Muscle of arm (tissue), 12 donors: Measurements from ENCODE around the gene FRZB. TPM values are rescaled to one million over a fixed set of nuclear protein-coding genes. Genes with fewer than 3 reads are reported as not detected.
"Not testable (repeated sequence)": the region's sequence is repeated elsewhere in the genome, so short reads cannot be mapped to it uniquely, and the experiment has no call there.

Source experiments
- DNase-seq: peaks from one replicate; pipeline ENCODE4 v3.0.0-alpha.2; 2013
- polyA plus RNA-seq, 12 donors: library from polyadenylated mRNA; unstranded; fragments of 120-200 nt; gene quantifications; one replicate each; pipeline ENCODE4 v1.2.1, GENCODE V29; 2013; ENCODE audit not compliant: insufficient read length in 12 of 12

Gene FRZB
- polyA plus RNA-seq, 12 donors: 4.2 to 49.4 (median 13.1) TPM; not detected in 1

DNA sequence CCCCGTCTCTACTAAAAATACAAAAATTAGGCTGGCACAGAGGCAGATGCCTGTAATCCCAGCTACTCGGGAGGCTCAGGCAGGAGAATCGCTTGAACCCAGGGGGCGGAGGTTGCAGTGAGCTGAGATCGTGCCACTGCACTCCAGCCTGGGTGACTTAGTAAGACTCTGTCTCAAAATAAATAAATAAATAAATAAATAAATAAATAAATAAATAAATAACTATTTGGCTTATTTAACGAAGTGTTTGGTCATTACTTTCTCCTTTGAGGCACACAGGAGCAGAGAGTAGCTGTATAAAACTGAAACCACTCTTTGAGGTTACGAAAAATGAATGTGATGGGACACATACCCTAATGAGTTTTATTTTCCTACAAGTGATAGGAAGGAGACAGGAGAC lies 26.6 kb upstream of the FRZB start:
- not testable (repeated sequence) for DNase-seq

DNA sequence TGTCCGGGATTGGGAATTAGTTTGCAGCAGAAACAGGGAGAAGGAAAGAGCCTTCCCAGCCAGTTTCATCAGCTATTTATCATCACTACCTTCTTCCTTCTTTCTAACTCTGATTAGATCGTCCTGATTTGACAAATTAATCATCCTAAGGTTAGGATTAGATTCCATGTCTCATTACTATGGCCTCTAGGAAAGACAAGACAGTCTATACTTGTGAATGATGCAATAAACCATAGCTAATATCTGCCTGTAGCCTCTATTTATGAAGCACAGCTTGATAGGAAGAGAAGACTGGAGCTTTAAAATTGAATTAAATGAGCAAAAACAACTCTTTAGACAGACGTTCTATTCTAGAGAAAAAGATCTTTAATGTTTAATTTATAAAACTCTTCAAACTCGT lies 25.2 kb upstream of the FRZB start:
- no peak for DNase-seq

- no peak for DNase-seq
Observed at GRCh38 chr2:182890773-182891378, 24.4 kb upstream of the FRZB start.

DNA sequence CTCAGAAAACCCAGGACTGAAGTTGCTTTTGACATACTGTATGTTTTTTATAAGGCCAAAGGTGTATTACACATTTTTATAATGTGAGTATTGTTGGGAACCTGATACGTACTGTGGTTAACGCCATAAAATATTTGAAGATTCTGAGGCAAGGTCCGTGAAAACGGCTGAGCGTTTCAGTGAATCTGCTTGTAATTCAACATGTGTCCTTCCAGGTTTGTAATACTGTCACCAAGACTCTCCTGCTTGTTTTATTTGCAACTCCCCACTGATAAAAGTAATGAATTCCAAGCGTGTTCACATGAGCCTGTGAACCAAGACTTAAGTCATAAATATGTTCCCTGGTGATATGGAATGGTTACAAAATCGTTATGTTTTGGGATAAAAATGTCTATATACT lies 23.9 kb upstream of the FRZB start:
- no peak for DNase-seq

DNA sequence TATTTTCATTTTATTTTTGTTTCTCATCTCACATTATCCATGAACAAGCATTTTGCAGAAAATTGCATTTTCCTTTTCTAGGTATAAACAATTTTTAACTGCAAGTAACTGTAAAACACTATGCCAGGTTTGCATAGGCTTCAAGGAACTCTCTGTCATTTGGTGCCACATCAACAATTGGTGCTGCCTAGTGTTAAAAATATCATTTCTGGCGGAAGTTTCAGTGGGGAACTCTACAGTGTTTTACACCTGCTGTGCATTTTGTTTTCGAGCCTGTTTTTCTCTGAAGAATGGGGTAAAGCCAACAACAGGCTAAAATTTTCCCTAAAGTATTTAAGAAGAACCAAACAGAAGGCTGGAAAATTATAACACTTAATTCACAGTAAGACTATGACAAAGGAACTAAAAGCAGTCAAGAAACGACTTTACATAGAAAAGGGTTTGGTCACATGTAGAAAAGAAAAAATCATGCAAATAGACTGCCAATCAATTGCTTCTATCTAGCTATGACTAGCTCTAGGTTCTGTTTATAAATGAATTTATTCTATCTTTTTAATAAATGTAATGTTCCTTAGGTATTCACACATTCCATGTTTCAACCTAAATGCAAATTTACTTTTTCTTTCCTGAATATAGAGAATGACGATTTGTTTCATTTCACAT lies 21.4 kb upstream of the FRZB start:
- no peak for DNase-seq

- no peak for DNase-seq
Observed at GRCh38 chr2:182887093-182887492, 20.7 kb upstream of the FRZB start.

GRCh38 chr2:182885771-182886170 lies 19.3 kb upstream of the FRZB start:
- DNase-seq: no peak

DNA sequence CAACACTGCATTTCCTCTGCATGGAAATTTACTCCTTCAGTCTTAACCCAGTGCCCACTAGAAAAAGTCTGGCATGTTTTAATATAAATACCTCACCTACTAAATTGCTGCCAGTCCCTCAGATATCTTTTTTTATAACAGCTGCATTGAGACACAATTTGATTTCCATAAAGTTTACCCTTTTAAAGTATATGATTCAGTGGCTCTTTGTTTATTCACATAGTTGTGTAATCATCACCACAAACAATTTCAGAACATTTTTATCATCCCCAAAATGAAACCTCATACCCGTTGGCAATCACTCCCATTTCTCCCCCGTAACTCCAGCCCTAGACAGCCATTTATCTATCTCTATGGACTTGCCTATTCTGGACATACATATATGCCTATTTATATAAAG lies 17.0 kb upstream of the FRZB start:
- DNase-seq: no peak

DNA sequence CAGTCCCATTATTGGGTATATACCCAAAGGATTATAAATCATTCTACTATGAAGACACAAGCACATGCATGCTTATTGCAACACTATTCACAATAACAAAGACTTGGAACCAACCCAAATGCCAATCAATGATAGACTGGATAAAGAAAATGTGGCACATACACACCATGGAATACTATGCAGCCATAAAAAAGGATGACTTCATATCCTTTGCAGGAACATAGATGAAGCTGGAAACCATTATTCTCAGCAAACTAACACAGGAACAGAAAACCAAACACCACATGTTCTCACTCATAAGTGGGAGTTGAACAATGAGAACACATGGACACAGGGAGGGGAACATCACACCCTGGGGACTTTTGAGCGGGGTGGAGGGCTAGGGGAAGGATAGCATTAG lies 13.7 kb upstream of the FRZB start:
- DNase-seq: not testable (repeated sequence)

DNA sequence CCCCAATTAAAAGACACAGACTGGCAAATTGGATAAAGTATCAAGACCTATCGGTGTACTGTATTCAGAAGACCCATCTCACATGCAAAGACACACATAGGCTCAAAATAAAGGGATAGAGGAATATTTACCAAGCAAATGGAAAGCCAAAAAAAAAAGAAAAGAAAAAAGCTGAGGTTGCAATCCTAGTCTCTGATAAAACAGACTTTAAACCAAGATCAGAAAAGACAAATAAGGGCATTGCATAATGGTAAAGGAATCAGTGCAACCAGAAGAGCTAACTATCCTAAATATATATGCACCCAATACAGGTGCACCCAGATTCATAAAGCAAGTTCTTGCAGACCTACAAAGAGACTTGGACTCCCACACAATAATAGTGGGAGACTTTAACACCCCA lies 10.2 kb upstream of the FRZB start:
- not testable (repeated sequence) for DNase-seq

GRCh38 chr2:182870227-182870626 lies 3.8 kb upstream of the FRZB start:
- no peak for DNase-seq

GRCh38 chr2:182868054-182868796 lies 1.8 kb upstream of the FRZB start:
- no peak for DNase-seq

DNA sequence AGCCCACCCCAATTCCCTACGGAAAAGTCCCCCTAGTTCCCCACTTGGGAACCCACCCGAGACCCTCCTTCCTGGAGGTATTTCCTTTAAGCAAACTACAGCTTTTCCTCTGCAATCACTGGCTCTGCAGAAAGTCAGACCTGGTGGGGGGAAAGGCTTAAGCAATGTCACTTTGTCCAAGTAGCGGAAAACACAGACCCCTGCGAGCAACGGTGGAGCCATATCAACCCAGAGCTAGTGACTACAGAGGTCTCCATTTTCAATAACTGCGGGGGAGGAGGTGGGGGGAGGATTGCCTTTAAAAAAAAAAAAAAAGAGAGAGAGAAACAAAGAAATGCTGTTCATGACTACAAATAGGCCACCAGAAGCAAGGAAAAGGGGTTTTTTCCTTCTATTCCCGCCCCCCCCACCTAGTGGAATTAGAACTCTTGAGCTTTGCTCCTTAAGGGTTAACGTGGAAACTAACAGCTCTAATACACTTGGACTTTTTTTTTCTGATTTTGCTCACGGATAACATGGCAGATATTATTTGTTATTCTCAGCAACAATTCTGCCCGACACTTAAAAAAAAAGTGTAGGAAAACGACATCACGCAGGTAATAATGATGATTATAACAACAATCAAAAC lies 1.1 kb upstream of the FRZB start:
- no peak for DNase-seq

- DNase-seq: peak; percentile 10
Observed at GRCh38 chr2:182866095-182866460, 359 bp downstream of the FRZB start.

GRCh38 chr2:182864949-182865570 lies 1.4 kb downstream of the FRZB start:
- no peak for DNase-seq

- no peak for DNase-seq
Observed at GRCh38 chr2:182863642-182864041, 2.8 kb downstream of the FRZB start.

DNA sequence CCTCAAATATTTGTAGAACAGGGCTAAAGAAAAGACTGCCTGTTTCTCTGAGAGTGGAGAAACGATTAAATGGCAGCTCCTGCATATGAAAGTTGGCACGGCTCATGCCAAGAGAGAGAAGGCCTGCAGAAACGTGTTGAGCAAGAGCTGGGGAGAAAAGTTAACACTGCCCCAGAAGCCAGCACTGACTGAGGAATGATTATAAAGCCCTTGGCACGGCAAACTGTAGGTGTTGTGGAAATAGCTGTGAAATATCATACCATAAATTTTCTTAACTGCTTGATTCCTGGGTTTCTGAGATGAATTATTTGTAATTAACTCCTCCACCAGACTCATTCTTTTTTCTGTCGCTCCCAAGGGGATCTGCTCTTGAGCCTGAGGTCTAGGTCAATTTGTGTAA lies 4.3 kb downstream of the FRZB start:
- DNase-seq: no peak

DNA sequence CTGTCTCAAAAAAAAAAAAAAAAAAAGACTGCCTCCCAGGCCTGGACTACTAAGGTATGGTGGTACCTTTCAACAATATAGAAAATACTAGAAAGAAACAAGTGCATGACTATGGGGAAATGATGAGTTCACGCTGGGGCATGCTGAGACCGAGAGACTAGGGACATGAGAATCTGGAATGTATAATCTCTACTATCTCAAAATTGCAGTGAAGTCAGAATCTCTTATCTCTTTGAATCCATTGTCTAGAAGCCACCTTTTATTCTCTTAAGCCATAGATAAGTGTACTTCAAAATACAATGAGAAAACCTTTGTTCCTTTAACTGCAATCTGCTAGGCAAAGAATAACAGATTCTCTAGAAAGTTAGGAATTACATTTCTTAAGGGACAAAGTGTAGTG lies 5.6 kb downstream of the FRZB start:
- DNase-seq: no peak

DNA sequence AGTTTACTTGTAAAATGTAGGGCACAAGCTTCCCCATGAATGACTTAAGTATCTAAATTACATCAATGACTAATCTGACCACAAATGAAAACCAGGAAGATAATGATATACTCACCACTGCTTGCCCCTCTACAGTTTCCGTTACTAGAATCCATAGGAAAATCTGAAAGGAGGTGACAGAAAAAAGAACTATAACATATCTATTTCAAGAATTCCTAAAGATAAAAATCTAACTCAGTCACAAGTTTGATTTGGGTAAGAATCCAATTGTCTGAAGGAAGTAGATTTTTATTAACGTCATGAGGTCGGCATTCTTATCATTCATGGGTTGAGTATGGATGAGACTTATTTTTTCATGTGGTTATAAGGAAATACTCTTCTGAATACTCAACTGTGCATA lies 7.8 kb downstream of the FRZB start:
- DNase-seq: no peak

GRCh38 chr2:182855376-182855775 lies 11.1 kb downstream of the FRZB start:
- no peak for DNase-seq

- DNase-seq: no peak
Observed at GRCh38 chr2:182854375-182855105, 11.9 kb downstream of the FRZB start.

- no peak for DNase-seq
Observed at GRCh38 chr2:182852801-182853200, 13.6 kb downstream of the FRZB start.
